ENCODE measurements around the gene SLC35G3. TPM values are rescaled to one million over a fixed set of nuclear protein-coding genes. Genes with fewer than 3 reads are reported as not detected.

The SLC35G3 gene
- polyA plus RNA-seq, 1 donor (not counting 4 experiments of a cell fraction or from before 2014, with no cell fraction given): not detected

DNA sequence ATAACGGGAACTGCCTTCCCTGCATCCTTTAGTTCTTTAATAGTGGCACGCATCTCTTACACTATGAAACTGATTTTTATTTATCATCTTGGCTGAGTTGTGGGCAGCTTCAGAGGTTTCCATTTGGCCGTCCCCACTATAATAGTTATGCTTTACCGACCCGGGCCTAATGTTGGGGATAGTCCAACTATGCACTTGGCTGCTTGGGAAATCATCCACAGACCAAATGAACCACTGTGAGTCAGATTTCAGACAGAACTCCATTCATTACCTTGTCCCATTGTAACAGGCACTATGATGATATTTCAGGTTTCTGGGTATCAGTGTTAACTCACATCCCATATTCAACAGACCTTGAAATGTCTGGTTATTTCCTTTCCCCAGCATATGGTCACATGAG is 42.6 kb upstream of the SLC35G3 start:
- FAIRE-seq (peak; percentile 20), DNase-seq (ENCODE audit: low read depth, low spot score) (no peak)
- Histone ChIP-seq H3K9ac (ENCODE audit: control insufficient read depth, extremely low read depth, insufficient read depth, low read length) (no peak overlapping the region), H3K9me1 (ENCODE audit: control insufficient read depth, extremely low read depth, insufficient read depth, low read length) (no peaks in the 10 kb centered on the region), H3K4me2 (ENCODE audit: control insufficient read depth, extremely low read depth, insufficient read depth, low read depth, low read length) (no peak overlapping the region), H4K20me1 (ENCODE audit: control insufficient read depth, extremely low read depth, insufficient read depth, low read length) (no peaks in the 10 kb centered on the region), H3K9me3 (ENCODE audit: control insufficient read depth, low read depth, low read length) (no peaks in the 10 kb centered on the region), H3K27me3 (ENCODE audit: control insufficient read depth, extremely low read depth, insufficient read depth, low read length) (no peaks in the 10 kb centered on the region), H3K36me3 (ENCODE audit: control insufficient read depth in 2 of 2, extremely low read depth in 1 of 2, insufficient read depth in 2 of 2, low read length in 2 of 2) (no peaks in the 10 kb centered on the region), H3K79me2 (ENCODE audit: control insufficient read depth, insufficient read depth, low read length) (peaks cover 2% of the 10 kb centered on the region), H2AFZ (ENCODE audit: control insufficient read depth, low read length) (no peak overlapping the region), H3K4me3 (ENCODE audit: control insufficient read depth in 2 of 3, extremely low read depth in 1 of 3, insufficient read depth in 2 of 3, low read depth in 1 of 3, low read length in 3 of 3) (no peak overlapping the region), H3K27ac (ENCODE audit: control insufficient read depth, insufficient read depth, low read length) (no peak overlapping the region), H3K4me1 (ENCODE audit: control insufficient read depth, extremely low read depth, insufficient read depth, low read length) (peaks cover 27% of the 10 kb centered on the region)
- no peak for TF ChIP-seq EZH2 (IDR thresholded peaks at IDR 0.05; ENCODE audit: low read length)
- TF ChIP-seq, protein P1, sequence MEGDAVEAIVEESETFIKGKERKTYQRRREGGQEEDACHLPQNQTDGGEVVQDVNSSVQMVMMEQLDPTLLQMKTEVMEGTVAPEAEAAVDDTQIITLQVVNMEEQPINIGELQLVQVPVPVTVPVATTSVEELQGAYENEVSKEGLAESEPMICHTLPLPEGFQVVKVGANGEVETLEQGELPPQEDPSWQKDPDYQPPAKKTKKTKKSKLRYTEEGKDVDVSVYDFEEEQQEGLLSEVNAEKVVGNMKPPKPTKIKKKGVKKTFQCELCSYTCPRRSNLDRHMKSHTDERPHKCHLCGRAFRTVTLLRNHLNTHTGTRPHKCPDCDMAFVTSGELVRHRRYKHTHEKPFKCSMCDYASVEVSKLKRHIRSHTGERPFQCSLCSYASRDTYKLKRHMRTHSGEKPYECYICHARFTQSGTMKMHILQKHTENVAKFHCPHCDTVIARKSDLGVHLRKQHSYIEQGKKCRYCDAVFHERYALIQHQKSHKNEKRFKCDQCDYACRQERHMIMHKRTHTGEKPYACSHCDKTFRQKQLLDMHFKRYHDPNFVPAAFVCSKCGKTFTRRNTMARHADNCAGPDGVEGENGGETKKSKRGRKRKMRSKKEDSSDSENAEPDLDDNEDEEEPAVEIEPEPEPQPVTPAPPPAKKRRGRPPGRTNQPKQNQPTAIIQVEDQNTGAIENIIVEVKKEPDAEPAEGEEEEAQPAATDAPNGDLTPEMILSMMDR (optimal IDR thresholded peaks at IDR 0.05 in 1 of 3, IDR thresholded peaks at IDR 0.05 in 1 of 3, conservative IDR thresholded peaks at IDR 0.05 in 1 of 3; ENCODE audit: extremely low read depth in 1 of 3, insufficient read depth in 2 of 3, low read length in 3 of 3): no peak
- dilution Hi-C loops (cut with MboI; ENCODE audit: extremely low pct_ligation_motif_present, low sequenced_read_pairs): no loop called here

DNA sequence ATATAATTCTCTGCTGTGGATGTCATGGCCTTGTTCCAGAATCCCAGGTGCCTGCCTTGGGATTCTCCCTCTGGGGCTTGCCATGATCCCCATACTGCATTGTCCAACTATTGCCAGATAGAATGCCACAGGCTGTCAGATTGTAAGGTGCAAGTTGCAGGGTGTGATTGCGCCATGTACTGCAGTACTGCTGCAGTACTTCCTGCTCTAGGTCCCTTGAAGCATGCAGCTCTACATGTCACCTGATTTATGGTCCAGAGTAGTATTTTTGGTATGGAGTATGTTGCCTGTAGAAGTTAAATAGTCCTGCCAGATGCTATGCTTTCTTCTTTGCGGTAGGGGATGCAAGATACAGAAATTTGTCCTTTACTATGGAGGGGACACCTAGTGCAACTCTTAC is 41.7 kb upstream of the SLC35G3 start:
- no peaks in the 10 kb centered on the region for H3K27me3 ChIP-seq (ENCODE audit: control insufficient read depth, extremely low read depth, insufficient read depth, low read length)
- no peaks in the 10 kb centered on the region for H3K9me1 ChIP-seq (ENCODE audit: control insufficient read depth, extremely low read depth, insufficient read depth, low read length)
- no peaks in the 10 kb centered on the region for H3K36me3 ChIP-seq (ENCODE audit: control insufficient read depth in 2 of 2, extremely low read depth in 1 of 2, insufficient read depth in 2 of 2, low read length in 2 of 2)
- no peaks in the 10 kb centered on the region for H4K20me1 ChIP-seq (ENCODE audit: control insufficient read depth, extremely low read depth, insufficient read depth, low read length)
- no peak overlapping the region for H2AFZ ChIP-seq (ENCODE audit: control insufficient read depth, low read length)
- H3K79me2 ChIP-seq (ENCODE audit: control insufficient read depth, insufficient read depth, low read length): no peaks in the 10 kb centered on the region
- TF ChIP-seq EZH2 (IDR thresholded peaks at IDR 0.05; ENCODE audit: low read length): no peak
- TF ChIP-seq, protein P1 (optimal IDR thresholded peaks at IDR 0.05 in 1 of 3, IDR thresholded peaks at IDR 0.05 in 1 of 3, conservative IDR thresholded peaks at IDR 0.05 in 1 of 3; ENCODE audit: extremely low read depth in 1 of 3, insufficient read depth in 2 of 3, low read length in 3 of 3): no peak
- no peak overlapping the region for H3K27ac ChIP-seq (ENCODE audit: control insufficient read depth, insufficient read depth, low read length)
- dilution Hi-C loops (cut with MboI; ENCODE audit: extremely low pct_ligation_motif_present, low sequenced_read_pairs): no loop called here
- FAIRE-seq (no peak), DNase-seq (ENCODE audit: low read depth, low spot score) (no peak)
- no peak overlapping the region for H3K9ac ChIP-seq (ENCODE audit: control insufficient read depth, extremely low read depth, insufficient read depth, low read length)
- H3K4me3 ChIP-seq (ENCODE audit: control insufficient read depth in 2 of 3, extremely low read depth in 1 of 3, insufficient read depth in 2 of 3, low read depth in 1 of 3, low read length in 3 of 3): no peak overlapping the region
- H3K4me2 ChIP-seq (ENCODE audit: control insufficient read depth, extremely low read depth, insufficient read depth, low read depth, low read length): no peak overlapping the region
- no peaks in the 10 kb centered on the region for H3K9me3 ChIP-seq (ENCODE audit: control insufficient read depth, low read depth, low read length)
- peaks cover 25% of the 10 kb centered on the region for H3K4me1 ChIP-seq (ENCODE audit: control insufficient read depth, extremely low read depth, insufficient read depth, low read length)

Measured in keratinocyte (primary cell).